GM11168 (cell line): ENCODE results near the gene CCR4.
"Not testable (repeated sequence)": the region's sequence is repeated elsewhere in the genome, so short reads cannot be mapped to it uniquely, and the experiment has no call there.

Experiments used
- in situ Hi-C: fragments of 300-500 bp; cut with MboI; formaldehyde crosslinking; loops from one replicate; pipeline ENCODE4 v1.12.0; 2022; ENCODE audit warnings: low sequenced_read_pairs; ENCODE audit not compliant: unreplicated experiment

CCR4 gene

GRCh38 chr3:32972482-32973146 lies 21.2 kb downstream of the CCR4 start:
- in situ Hi-C loops: loop anchor here (25.0 kb wide), 1 partner anchor 390 kb away; no protein-coding TSS in a partner anchor

DNA sequence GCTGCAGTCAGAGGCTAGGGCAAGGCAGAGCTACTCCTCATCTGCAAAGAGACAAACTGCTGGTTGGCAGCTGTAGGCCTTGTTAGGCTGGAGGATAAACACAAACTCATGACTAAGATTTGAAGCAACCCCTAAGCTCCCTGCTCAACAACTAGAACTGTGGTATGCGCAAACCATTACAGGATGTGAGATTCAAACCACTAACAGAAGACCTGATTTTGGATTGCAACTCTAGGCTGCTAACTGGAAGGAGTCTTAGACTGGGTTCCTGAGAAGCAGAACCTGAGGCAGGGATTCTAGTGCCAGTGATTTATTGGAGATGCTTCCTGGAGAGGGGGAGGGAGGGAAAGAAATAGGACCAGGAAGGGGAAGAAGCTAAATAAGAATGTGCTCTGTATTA lies 22.5 kb downstream of the CCR4 start:
- in situ Hi-C loops: loop anchor here (25.0 kb wide), 1 partner anchor 388 kb away; no protein-coding TSS in a partner anchor

- in situ Hi-C loops: no loop called here
These were observed 24.6 kb downstream of the CCR4 start for GRCh38 chr3:32975891-32976595.

DNA sequence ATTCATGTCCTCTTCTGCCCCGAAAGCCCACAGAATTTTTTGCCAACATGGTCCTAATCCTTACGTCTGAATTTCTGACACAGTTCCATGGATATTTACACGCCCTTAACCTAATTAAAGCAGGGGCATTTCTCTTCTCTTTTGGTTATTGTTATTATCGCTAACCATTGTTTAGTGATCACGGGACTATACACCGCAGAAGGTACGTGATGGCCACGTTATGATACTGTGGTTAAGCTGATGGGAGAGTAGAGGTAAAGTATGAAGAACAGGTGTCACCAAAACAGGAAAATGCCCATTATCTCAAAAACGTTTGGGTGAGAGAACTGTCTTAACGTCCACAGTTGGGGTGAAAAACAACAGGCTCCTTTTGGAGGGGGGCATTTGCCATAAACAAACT lies 26.4 kb downstream of the CCR4 start:
- in situ Hi-C loops: no loop called here

GRCh38 chr3:32978331-32978730 lies 26.9 kb downstream of the CCR4 start:
- in situ Hi-C loops: no loop called here

- in situ Hi-C loops: no loop called here
These were observed 31.7 kb downstream of the CCR4 start for GRCh38 chr3:32983124-32983523.

GRCh38 chr3:32984918-32985317 lies 33.5 kb downstream of the CCR4 start:
- in situ Hi-C loops: not testable (repeated sequence)

GRCh38 chr3:32989171-32989570 lies 37.7 kb downstream of the CCR4 start:
- in situ Hi-C loops: no loop called here

GRCh38 chr3:32990116-32990515 lies 38.7 kb downstream of the CCR4 start:
- in situ Hi-C loops: no loop called here

DNA sequence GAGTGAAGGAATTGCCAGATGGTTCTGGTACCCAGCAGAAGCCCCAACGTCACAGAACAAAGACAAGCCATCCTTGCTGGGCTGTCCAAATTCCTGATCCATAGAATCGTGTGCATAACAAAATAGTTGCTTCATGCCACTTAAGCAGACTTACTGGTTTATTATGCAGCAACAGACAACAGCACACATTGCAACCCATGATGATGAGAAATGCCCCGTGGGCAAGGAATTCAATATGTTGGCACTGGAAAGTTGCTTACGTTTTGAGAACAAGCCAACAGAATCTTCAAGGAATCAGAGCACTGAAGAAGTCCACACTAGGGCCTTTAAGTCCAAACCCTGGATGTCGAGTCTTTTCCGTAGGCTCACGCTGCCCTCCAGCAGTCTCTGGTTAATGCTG lies 40.3 kb downstream of the CCR4 start:
- in situ Hi-C loops: no loop called here

GRCh38 chr3:32992310-32992686 lies 40.9 kb downstream of the CCR4 start:
- in situ Hi-C loops: no loop called here

DNA sequence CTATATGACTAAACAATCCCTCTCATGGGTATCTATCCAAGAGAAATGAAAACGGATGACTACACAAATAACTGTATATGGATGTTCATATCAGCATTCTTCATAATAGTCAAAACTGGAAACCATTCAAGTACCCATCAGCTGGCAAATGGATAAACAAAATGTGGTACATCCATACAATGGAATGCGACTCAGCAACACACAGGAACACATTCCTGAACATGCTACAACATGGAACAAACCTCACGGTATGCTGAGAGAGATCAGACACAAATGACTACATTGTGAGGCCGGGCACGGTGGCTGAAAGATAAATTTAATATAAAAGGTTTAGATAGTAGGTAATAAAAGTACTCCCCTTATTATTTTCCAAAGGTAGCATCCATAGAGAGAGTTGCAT lies 42.6 kb downstream of the CCR4 start:
- in situ Hi-C loops: no loop called here

GRCh38 chr3:32995098-32995497 lies 43.7 kb downstream of the CCR4 start:
- in situ Hi-C loops: no loop called here

DNA sequence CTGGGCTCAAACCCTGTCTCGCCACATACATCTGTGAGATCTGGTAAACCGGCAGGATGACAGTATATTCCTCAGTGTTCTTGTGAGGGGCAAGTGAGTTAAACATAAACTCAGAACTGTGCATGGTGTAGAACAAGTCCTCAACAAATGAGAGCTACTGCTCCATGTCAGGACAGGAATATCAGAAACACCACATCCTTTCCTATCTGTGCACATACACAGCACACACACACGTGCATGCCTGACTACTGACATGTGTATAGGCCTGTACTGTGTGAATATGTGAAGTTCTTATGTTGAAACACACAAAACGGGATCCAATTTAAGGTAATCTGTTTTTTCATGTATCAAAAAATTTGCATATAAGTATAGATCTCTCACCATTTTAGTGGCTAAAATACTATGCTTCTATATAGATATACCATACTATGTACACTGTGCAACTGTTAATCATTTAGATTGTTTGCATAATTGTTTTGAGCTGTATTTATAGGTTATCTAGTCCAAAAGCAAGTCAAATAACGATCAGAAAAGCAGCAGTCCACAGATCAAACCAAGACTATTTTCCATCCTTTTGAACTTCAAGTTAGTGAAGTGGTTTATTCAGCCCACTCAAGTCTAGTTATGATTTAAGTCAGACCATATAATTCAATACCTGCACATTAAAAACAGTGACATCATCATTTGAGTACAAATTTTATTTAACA lies 44.8 kb downstream of the CCR4 start:
- in situ Hi-C loops: no loop called here

DNA sequence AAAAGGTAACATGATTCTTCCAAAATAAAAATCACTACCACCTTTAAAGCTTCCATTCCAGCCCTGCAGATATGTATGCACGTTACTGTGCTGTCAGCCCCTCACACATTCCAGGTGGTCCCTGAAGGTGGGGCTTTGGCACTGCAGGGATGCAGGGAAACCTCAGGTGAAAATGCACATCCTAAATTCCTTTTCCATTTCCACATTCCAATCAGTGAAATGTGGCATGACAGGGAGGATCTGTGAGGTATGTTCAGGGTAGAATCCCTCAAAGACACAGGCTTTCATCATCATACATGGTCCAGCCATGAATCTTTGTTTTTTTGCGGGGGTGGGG lies 45.3 kb downstream of the CCR4 start:
- in situ Hi-C loops: no loop called here

DNA sequence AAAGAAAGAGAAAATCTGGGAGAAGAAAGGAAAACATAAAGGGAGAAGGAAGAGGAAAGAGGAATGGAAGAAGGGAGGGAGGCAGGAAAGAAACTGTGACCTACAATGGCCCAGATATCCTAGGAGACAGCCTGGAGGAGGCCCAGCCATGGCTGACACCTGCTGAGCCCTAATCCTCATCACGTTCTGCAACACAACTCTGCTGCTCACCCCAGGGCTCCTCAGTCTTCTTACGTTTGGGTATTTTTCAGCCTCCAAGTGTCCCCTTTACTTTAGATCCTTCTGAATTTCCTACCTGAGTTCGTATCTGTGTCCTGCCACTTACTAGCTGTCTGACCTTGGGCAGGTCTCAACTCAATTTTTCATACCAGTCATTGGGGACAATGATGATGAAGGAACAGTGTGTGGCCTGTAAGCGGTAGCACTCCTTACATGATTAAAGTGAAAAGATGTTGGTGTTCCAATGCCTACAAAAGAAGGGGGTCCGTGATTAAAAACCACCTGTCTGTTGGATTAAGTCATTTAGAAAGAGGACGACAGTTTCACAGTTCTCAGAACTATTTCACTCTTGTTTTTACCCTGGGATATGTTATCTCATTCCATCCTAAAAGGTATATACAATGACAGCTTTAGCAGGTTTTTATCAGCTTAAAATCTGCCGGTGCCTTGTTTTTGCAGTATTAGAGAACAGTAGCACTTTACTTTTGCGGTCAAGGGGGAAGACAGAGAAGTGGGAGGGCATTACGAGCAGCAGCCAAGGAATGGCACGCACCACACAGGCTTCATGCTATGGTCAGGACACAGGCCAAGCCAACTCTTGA lies 47.4 kb downstream of the CCR4 start:
- in situ Hi-C loops: no loop called here

DNA sequence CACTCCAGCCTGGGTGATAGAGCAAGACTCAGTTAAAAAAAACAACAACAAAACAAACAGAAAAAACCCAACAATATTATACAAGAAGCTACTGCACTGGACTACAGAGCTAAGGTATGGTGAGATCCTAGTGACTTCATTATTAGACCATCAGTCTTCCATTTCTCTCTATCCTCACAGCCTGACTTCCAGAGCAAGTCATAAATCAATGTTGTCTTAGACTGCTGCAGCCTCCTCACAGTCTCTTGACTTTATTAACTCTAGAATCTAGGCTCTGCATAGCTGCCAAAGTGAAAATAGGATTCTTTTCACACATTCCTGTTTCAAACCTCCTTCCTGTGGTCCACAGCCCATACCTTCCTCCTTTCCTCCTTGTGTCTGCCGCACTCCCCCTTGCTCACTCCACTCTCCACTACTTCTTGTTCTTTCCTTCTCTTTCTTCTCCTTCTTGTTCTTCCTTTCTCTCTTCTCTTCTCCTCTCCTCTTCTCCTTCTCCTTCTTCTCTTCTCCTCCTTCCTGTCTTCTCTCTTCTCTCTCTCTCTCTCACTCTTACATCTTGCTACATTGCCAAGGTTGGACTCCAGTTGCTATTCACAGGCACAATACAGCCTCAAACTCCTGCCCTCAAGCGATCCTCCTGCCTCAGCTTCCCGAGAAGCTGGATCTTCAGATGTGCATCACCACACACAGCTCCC lies 49.4 kb downstream of the CCR4 start:
- in situ Hi-C loops: no loop called here

DNA sequence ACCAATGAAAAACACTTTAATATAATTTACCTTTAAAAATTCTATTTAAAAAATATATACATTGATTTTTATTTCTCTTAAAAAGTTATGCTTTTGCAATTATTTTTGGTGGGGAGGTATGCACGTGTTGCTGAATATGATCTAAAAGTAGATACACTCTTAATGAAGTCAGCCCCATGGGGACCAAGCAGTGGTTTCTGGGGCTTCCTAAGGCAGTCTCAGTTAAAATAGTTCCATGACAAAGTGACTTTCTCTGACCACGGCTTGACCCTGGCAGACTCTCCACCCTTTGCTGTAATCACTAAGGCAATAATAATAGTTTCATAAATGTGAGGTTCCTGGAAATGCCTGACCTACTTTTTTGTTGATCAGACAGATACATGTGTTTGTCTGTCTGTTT lies 50.4 kb downstream of the CCR4 start:
- in situ Hi-C loops: no loop called here

DNA sequence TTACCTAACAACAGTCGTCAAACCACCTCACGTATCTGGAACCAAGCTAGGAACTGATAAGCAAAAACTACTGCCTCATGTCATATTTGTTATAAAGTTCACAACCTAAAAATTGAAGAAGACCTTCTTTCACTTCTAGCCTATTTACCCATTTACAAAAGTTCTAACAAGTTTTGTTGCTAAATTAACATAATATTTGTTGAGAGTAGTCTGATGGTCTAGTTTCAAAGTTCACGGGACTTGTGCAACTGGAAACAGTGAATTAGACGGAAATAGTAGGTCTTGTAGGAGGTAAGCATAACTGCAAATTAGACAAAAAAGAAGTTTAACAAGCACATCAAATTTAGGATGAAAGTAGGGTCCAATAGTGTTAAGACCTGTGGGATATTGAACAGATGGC lies 51.9 kb downstream of the CCR4 start:
- in situ Hi-C loops: no loop called here

- in situ Hi-C loops: no loop called here
These were observed 52.8 kb downstream of the CCR4 start for GRCh38 chr3:33004205-33004604.
